Occipital lobe (tissue), 2 donors: ENCODE results near the gene ZNF576. TPM values are rescaled to one million over a fixed set of nuclear protein-coding genes. Genes with fewer than 3 reads are reported as not detected.
"Not testable (repeated sequence)": the region's sequence is repeated elsewhere in the genome, so short reads cannot be mapped to it uniquely, and the experiment has no call there.

ENCODE experiments used
- DNase-seq: peaks from one replicate; lab custom pipeline; 2025; lab: John Stamatoyannopoulos, UW
- total RNA-seq: library from RNA; depleted of rRNA; stranded (reverse); fragments of >200 nt; gene quantifications from one replicate; pipeline ENCODE4 v1.2.3, GENCODE V29; 2014

ZNF576 gene, protein sequence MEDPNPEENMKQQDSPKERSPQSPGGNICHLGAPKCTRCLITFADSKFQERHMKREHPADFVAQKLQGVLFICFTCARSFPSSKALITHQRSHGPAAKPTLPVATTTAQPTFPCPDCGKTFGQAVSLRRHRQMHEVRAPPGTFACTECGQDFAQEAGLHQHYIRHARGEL
- 5.1 TPM for total RNA-seq

- DNase-seq: peak; percentile 98
Observed at GRCh38 chr19:43595999-43596841, at the start of gene ZNF576, which contains the start of gene IRGQ. Gene ZNF576 (plus strand): TSS chr19:43596595. CDS start chr19:43597109, 514 bp downstream. Gene IRGQ (minus strand): TSS chr19:43596134. CDS start chr19:43595338, 796 bp downstream.

GRCh38 chr19:43547926-43548325 lies 48.5 kb upstream of the ZNF576 start:
- not testable (repeated sequence) for DNase-seq

DNA sequence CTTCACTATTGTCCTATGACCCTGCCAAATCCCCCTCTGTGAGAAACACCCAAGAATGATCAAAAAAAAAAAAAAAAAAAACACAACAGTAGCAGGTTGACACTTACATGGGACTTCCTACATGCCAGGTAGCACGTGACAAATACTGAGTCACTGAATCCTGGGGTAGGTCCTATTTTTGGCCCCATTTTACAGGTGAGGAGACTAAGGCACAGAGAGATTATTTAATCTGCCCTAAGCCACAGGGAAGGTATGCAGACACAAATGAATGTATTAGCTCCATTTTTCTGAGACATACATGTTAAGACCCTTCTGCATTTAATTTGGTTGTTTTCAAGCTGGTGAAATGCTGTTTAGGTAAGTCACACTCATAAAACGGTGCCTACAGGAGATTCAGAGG lies 47.7 kb upstream of the ZNF576 start:
- DNase-seq: no peak

GRCh38 chr19:43551399-43552197 lies 44.8 kb upstream of the ZNF576 start:
- DNase-seq: no peak

DNA sequence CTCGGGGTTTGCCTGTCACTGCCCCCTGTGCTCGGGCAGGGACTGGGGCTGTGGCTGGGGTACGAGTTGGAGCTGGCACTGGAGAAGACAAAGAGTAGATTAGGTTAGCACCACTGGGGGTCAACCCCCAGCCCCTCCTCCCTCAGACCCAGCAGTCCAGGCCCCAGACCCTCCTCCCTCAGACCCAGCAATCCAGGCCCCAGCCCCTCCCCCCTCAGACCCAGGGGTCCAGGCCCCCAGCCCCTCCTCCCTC lies 44.3 kb upstream of the ZNF576 start:
- DNase-seq: no peak

DNA sequence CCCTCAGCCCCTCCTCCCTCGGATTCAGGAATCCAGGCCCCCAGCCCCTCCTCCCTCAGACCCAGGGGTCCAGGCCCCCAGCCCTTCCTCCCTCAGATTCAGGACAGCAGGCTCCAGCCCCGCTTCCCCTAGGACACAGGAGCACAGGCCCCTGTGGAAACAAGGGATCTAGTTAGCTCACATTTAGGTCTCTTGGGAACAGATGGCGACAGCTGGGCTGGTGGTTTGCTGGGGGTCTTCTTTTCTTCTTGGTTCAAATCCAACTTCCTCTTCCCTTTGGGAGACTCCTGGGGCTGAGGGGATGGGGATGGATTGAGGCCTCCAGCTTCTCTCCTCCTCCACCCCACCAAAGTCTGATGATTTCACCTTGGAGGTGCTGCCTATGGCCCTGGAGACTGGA lies 43.8 kb upstream of the ZNF576 start:
- DNase-seq: no peak

DNA sequence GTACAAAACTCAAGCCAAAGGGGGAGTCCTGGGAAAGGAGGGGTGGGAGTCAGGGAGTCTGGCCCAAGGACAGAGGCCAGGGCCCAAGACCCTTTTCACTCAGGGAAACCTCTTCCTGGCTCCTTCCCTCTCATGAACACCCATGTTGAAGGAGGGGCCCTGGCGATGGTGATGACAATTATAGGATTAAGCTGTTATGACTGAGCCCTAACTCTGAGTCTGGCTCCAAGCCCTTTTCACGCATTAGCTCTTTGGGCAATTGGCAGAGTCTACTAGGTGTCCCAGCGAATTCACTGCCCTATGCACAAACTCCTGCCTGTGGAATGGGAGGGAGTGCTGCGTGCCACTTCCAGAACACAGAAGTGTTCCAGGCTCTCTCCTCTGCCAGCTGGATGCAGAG lies 42.7 kb upstream of the ZNF576 start:
- DNase-seq: no peak

DNA sequence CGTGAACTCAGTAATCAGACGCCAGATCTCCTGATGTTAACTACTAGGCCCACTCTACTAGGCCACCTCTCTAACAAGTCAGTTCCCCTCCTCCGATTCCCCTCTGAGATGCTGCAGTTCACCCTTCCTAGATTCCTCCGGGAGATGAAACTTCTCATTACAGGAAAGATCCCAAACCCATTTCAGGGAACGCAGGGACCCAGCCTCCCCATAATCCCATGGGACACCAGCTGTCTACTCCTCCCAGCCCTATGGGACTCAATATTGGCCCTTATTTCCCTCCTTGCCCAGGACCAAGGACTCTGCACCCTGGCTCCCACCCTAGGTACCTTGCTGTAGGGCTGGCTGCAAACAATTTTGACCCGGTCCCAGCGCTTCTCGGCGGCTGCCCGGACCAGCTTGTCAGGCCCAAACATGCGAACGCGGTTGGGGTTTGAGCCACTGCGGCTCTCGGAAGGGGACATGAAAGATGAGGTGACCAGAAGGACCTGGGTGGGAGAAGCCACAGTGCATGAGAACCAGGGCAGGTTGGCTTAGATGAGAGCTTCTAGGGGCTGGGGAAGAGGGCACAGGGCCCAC lies 42.0 kb upstream of the ZNF576 start:
- no peak for DNase-seq

GRCh38 chr19:43555185-43555770 lies 41.1 kb upstream of the ZNF576 start:
- DNase-seq: peak; percentile 65

DNA sequence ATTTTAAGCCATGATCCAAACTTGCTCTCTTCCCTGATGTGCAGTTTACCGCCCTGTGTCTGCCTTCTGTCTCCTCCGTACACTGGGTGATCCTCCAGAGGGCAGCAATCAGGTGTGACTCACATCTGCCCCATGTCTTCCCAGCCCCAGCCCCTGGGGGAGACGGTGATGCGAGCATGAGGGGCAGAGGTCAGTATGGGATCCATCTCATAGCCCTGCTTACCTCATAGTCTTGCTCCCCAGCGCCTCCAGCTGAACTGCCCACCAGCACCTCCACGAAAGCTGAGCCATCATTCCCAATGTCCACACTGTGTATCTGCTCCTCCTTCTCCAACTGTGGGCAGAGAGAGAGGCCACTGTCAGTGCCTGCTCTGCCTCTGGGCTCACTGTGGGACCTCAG lies 35.7 kb upstream of the ZNF576 start:
- DNase-seq: no peak

DNA sequence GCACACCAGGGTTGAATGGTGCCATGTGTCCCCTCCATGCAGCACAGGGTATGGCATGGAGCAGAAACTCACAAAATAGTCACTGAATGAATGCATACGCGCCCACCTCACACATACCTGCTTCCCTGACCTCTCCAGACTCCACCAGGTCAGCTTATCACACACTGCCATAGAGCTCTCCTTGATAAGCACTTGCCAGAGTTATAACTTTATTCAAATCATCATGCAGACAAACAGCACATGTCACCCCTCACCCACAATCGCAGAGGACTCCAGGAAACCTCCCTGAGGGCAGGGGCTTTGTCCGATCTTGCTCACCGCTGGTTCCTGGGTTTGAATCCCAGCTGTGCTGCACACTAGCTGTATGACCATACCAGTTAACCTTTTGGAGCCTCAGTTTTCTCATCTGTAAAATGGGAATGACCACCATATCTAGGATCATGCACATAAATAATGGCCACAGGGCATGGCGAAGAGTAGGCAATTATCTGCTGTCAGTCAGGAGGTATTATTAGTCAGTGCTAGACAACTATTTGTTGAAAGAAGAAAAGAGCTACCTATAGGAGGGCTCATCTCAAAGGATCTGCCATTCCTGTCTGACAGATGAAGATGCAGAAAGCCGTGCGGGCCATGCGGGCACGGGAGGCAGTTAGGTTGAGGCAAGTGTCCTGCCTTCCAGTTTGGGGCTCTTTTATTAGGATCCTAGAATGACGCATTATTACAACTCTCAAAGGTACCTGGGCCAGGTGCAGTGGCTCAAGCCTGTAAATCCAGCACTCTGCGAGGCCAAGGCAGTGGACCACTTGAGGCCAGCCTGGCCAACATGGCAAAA lies 35.0 kb upstream of the ZNF576 start:
- DNase-seq: no peak

DNA sequence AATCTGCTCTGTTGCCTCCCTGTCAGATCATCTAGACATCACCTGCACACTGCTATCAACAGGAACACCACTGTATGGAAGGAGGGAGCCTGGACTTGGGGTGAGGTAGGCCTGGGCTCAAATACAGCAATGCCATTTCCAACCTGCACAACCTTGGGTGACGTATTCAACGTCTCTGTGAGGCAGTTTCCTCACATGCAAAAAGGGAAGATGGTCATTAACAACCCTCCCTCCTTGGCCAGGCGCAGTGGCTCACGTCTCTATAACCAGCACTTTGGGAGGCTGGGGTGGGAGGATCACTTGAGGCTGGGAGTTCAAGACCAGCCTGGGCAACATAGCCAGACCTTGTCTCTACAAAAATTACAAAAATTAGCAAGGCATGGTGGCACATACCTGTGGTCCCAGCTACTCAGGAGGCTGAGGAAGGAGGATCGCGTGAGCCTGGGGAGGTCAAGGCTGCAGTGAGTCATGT lies 34.1 kb upstream of the ZNF576 start:
- no peak for DNase-seq

- DNase-seq: peak; percentile 84
Observed at GRCh38 chr19:43562698-43563241, 33.6 kb upstream of the ZNF576 start.

- no peak for DNase-seq
Observed at GRCh38 chr19:43563816-43564457, 32.5 kb upstream of the ZNF576 start.

DNA sequence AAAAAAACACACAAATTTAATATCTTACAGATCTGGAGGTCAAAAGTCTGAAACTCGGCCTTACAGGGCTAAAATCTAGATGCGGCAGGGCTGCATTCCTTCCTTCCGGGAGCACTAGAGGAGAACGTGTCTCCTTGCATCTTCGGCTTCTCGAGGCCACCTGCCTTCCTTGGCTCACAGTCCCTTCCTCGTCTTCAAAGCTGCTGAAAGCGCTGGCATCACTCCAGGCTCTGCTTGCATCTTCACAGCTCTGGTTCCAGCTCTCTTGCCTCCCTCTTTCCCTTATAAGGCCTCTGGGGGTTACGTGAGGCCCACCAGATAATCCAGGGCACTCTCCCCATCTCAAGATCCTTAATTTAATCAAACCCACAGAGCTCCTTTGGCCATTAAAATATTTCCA lies 31.6 kb upstream of the ZNF576 start:
- DNase-seq: peak; percentile 8

GRCh38 chr19:43569657-43570056 lies 26.7 kb upstream of the ZNF576 start:
- no peak for DNase-seq

DNA sequence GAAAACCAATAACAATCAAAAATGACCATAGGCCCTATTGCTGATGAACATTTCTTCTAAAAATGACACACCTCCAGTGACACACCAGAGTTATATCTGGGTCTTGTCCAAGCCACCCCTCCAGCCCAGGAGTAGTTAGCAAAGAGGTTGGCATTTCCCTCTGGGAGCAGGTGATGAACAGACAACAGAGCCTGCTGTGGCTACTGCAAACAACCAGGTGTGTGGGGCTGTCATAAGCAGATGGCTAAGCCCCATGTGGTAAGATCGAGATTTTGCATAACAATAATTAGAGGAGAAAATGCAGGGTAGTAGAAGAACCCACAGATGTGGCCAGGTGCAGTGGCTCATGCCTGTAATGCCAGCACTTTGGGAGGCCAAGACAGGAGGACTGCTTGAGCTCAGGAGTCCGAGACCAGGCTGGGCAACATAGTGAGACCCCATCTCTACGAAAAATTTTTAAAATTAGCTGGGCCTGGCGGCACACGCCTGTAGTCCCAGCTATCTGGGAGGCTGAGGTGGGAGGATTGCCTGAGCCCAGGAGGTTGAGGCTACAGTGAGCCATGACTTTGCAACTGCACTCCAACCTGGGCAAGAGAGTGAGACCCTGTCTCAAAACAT lies 26.1 kb upstream of the ZNF576 start:
- no peak for DNase-seq

DNA sequence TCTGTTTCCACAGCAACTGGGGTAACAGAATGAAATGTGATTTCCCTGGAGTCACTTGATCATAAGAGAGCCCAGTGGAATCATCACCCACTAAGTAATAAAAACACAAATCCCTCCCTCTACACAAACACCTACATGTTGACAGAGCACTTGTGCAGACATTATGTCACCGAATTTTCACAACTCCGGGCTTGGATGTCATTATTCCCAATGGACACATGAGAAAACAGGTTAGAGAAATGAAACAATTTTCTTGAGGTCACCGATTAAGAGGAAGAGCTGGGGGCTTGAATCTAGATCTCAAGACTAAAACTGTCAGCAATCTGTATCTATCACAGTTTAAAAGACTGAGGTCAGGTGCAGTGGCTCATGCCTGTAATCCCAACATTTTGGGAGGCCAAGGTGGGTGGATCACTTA lies 24.2 kb upstream of the ZNF576 start:
- DNase-seq: no peak

DNA sequence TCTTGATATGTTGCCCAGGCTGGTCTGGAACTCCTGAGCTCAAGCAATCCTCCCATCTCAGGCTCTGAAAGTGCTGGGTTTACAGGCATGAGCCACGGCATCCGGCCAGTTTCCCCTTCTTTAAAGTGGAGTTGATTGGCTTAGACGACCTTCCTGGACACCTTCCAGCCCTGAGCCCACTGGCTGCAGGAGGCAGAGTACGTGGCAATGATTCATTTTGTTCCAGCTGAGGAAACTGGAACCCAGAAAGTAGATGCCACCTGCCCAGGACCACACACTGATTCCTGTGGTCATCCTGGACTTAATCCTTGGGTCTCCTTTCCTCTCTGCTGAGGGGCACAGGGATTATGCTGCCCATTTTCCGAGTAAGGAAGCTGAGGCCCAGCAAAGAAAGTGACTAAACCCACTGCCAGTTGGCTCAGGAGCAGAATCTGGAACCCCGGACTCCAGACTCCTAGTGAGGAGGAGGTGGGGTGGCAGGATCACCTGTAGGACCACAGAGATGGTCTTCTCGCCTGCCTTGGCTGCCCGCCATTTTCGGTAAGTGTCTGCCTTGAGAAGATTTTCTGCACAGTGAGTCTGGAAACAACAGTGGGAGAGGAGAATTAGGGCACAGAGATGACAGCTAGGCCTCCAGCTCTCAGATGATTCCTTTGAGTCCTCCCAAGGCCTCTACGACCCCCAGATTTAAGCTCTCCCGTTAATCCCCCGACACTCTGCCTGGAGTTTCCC lies 21.8 kb upstream of the ZNF576 start:
- DNase-seq: no peak
